GM08714 (cell line): ENCODE data around the gene ZNF567.
A peak's percentile ranks its signal among the peaks of the same experiment; 100 is the strongest.
"Not testable (repeated sequence)": the region's sequence is repeated elsewhere in the genome, so short reads cannot be mapped to it uniquely, and the experiment has no call there.

Experiments
- H3K4me3 ChIP-seq: fragments of 200-500 bp; sonication (Bioruptor generic); 2 replicates; pipeline ENCODE4 v1.5.1; 2014; ENCODE audit warnings: mild to moderate bottlenecking, low read length, inconsistent platforms
- ZNF274 ChIP-seq: IDR thresholded peaks from 2 replicates; pipeline ENCODE4 v1.6.1; 2012; ENCODE audit warnings: mild to moderate bottlenecking, low read depth, low read length

ZNF567 gene

DNA sequence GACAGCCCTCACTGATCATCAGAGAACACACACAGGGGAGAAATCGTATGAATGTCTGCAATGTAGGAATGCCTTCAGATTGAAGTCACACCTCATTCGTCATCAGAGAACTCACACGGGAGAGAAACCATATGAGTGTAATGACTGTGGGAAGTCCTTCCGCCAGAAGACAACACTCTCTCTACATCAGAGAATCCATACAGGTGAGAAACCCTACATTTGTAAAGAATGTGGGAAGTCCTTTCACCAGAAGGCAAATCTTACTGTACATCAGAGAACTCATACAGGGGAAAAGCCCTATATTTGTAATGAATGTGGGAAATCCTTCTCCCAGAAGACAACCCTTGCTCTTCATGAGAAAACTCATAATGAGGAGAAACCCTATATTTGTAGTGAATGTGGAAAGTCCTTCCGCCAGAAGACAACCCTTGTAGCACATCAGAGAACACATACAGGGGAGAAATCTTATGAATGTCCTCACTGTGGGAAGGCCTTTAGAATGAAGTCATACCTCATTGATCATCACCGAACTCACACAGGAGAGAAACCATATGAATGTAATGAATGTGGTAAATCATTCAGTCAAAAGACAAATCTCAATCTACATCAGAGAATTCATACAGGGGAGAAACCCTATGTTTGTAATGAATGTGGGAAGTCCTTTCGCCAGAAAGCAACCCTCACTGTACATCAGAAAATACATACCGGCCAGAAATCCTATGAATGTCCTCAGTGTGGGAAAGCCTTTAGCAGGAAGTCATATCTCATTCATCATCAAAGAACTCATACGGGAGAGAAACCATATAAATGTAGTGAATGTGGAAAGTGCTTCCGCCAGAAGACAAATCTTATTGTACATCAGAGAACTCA, 32.5 kb downstream of the ZNF567 start:
- peak; percentile 100 for TF ChIP-seq ZNF274
- H3K4me3 ChIP-seq, result no peak overlapping the region

DNA sequence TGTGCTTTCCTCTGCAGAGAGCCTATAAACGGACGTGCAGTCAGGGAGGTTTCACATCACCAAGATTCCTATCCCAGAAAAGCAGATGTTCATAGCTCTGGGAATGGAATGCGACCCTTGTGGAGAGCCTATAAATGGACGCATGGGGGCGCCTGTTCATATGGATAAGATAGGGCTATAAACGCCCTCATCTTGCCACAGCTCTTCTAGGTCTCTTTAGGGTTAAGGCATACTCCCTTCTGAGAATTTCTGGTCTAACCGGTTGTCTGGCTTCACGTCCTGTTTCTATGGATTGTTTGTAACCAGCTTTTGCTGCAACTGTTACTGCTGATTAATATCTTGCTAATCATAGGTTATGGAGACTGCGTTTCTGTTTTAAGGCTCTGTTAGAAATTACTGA, 48.8 kb downstream of the ZNF567 start:
- H3K4me3 ChIP-seq, result not testable (repeated sequence)

DNA sequence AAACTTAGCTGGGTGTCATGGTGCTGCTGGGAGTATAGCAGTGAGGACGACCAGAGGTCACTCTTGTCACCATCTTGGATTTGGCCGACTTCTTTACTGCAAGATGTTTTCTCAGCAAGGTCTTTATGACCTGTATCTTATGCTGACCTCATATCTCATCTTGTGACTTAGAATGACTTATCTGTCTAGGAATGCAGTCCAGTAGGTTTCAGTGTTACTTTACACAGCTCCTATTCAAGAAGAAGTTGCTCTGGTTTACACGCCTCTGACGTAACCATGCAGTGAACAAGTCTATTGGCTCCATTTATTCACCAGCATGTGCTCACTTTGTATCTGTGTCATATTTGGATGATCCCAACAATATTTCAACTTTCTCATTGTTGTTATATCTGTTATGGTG, 58.5 kb downstream of the ZNF567 start:
- TF ChIP-seq ZNF274, result no peak
- H3K4me3 ChIP-seq, result no peak overlapping the region

DNA sequence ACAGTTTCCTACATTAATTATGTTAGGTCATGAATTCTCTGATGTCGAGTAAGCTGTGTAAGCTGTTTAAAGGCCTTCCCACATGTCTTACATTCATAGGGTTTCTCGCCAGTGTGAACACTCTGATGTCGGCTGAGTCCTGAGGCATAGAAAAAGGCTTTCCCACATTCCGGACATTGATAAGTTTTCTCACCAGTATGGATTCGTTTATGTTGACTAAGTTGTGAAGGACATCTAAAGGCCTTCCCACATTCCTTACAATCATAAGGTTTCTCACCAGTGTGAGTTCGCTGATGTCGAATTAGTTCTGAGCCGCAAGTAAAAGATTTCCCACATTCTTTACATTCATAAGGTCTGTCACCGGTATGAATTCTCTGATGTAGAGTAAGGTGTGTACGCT, 60.3 kb downstream of the ZNF567 start:
- H3K4me3 ChIP-seq, result no peak overlapping the region

DNA sequence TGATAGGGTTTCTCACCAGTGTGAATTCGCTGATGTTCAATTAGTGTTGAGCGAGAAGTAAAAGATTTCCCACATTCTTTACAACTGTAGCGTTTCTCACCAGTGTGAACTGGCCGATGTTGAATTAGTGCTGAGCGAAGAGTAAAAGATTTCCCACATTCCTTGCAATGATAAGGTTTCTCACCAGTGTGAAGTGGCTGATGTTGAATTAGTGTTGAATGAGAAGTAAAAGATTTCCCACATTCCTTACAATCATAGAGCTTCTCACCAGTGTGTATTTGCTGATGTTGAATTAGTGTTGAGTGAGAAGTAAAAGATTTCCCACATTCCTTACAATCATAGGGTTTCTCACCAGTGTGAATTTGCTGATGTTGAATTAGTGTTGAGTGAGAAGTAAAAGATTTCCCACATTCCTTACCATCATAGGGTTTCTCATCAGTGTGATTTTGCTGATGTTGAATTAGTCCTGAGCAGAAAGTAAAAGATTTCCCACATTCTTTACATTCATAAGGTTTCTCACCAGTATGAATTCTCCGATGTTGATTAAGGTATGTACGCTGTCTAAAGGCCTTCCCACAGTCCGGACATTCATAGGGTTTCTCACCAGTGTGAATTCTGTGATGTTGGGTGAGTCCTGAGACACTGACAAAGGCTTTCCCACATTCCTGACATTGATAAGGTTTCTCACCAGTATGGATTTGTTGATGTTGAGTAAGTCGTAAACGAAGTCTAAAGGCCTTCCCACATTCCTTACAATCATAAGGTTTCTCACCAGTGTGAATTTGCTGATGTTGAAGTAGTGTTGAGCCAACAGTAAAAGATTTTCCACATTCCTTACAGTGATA, 61.2 kb downstream of the ZNF567 start:
- no peak overlapping the region for H3K4me3 ChIP-seq

More for the DNA sequence above, 60.3 kb downstream of the ZNF567 start:
- TF ChIP-seq ZNF274, result no peak

DNA sequence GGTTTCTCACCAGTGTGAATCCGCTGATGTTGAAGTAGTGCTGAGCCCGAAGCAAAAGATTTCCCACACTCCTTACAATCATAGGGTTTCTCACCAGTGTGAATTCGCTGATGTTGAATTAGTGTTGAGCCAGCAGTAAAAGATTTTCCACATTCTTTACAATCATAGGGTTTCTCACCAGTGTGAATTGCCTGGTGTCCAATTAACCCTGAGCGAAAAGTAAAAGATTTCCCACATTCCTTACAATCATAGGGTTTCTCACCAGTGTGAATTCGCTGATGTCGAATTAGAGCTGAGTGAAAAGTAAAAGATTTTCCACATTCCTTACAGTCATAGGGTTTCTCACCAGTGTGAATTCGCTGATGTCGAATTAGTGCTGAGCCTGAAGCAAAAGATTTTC, 62.2 kb downstream of the ZNF567 start:
- not testable (repeated sequence) for H3K4me3 ChIP-seq

More for the DNA sequence above, 61.2 kb downstream of the ZNF567 start:
- no peak; the same call in 1 of the 2 replicates for TF ChIP-seq ZNF274

DNA sequence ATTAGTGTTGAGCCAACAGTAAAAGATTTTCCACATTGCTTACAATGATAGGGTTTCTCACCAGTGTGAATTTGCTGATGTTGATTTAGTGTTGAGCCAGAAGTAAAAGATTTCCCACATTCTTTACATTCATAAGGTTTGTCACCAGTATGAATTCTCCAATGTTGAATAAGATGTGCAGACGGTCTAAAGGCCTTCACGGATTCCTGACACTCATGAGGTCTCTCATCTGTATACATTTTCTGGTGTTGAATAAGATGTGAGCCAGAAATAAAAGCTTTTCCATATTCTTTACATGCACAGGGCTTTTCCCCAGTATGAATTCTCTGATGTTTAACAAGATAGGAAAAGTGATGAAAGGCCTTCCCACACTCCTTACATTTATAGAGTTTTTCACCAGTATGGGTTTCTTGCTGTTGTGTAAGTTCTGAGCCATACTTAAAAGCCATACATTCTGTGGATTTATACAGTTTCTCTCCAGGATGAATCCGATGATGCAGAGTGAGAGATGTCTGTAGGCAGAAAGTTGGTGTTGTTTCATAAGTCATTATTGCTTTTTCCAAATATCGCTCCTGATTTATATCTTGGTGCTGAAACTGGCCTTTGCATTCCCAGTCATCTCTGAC, 62.8 kb downstream of the ZNF567 start:
- TF ChIP-seq ZNF274, result peak; percentile 85
- H3K4me3 ChIP-seq, result no peak overlapping the region
